ENCODE data around the gene NRP1.

GRCh38 chr10:33217854-33218253, 116.6 kb downstream of the NRP1 start:
- TF ChIP-seq E2F6 (IDR thresholded peaks at IDR 0.05) (no peak), FOSL1 (IDR thresholded peaks at IDR 0.05; ENCODE audit: insufficient read depth, low read depth, low read length) (no peak), POLR2A (IDR thresholded peaks at IDR 0.05; ENCODE audit: control extremely low read depth in 1 of 2, low read depth in 2 of 2, low read length in 2 of 2) (no peak), RFX5 (IDR thresholded peaks at IDR 0.05; ENCODE audit: borderline replicate concordance, low read depth, low read length) (no peak), TBP (IDR thresholded peaks at IDR 0.05; ENCODE audit: low read depth, low read length) (no peak), EZH2 (IDR thresholded peaks at IDR 0.05; ENCODE audit: low read depth, low read length, severe bottlenecking) (no peak), POLR2AphosphoS5 (IDR thresholded peaks at IDR 0.05; ENCODE audit: low read depth, low read length) (no peak), PHF8 (conservative IDR thresholded peaks at IDR 0.05; ENCODE audit: low read depth, low read length) (no peak), CTCF (IDR thresholded peaks at IDR 0.05; ENCODE audit: control extremely low read depth in 1 of 3, insufficient read depth in 1 of 3, low read depth in 1 of 3, low read length in 3 of 3) (no peak), MAFK (IDR thresholded peaks at IDR 0.05; ENCODE audit: low read depth, low read length) (no peak), POU5F1 (IDR thresholded peaks at IDR 0.05; ENCODE audit: low read depth, low read length) (no peak), GTF2F1 (IDR thresholded peaks at IDR 0.05; ENCODE audit: borderline replicate concordance, low read depth, low read length) (no peak), JUND (IDR thresholded peaks at IDR 0.05; ENCODE audit: low read length) (no peak), RNF2 (IDR thresholded peaks at IDR 0.05; ENCODE audit: borderline replicate concordance, low read depth, low read length, missing control alignments, poor library complexity, severe bottlenecking) (no peak)
